NCI-H2107 (cell line): Measurements from ENCODE around the gene ARHGEF1.

Experiments used
- DNase-seq: peaks from one replicate; lab custom pipeline; 2025; lab: John Stamatoyannopoulos, UW

ARHGEF1 gene

DNA sequence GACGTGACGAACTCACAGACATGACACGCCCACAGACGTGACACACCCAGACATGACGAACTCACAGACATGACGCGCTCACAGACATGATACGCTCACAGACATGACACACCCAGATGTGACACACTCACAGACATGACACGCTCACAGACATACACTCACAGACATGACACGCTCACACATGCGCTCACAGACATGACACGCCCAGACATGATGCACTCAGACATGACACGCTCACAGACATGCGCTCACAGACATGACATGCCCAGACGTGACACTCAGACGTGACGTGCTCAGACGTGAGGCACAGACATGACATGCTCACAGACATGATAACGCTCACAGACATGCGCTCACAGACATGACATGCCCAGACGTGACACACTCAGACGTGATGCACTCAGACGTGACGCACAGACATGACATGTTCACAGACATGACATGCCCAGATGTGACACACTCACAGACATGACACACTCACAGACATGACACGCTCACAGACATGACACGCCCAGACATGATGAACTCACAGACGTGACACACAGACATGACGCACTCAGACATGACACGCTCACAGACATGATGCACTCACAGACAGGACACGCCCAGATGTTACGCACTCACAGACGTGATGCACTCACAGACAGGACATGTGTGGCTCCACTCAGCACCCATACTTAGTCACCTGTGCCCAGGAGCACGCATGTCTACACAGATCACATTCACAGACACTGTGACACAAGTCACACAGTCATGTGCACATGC, 37.1 kb downstream of the ARHGEF1 start:
- no peak for DNase-seq

DNA sequence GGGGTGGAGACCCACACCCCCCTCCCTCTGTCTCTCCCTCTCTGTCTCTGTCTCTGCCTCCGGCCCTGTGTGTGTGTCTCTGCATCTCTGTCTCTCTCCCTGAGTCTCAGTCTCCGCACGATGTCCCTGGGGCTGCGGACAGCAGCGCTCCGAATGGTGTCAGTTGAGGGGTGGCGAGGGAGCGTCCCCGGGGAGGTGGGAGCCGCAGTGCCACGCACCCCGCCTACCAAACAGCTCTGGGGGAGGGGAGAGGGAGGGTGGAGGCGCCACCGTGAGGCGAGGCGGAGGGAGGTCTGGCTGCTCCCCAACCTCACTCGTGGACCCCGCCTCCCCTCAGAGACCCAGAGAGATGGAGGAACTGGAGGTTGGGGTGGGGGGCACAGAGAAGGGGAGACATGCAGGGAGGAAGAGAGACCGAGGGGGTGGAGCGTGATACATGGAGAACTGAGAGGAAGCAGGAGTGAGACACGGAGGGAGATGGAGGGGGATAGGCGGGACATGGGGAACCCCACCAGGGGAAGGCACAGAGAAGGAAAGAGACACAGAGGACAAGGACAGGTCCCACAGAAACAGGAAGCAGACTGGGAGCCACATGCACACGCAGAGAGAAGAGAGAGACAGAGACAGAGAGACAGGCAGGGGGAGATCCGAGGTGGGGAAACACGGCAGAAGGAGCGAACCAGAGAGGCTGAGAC, 38.0 kb downstream of the ARHGEF1 start:
- no peak for DNase-seq

- no peak for DNase-seq
These were observed 38.9 kb downstream of the ARHGEF1 start for GRCh38 chr19:41921577-41922576.

DNA sequence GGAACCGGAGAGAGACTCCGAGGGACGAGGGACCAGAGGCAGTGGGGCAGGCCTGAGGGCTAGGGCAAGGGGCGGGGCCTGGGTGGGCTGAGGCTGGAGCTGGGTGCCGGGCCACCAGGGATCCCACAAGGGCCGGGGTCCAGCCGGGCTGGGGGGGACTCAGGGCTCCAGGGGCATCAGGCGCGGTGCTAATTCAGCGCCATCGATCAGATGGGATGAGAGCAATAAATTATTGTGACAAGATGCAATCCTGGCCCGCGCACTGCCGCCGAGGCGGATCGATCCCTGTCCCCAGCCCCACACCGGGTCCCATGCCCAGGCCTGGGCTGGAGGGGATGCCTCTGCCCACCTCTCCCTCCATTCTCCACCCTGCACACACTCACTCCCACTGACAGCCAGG, 39.6 kb downstream of the ARHGEF1 start:
- no peak for DNase-seq

DNA sequence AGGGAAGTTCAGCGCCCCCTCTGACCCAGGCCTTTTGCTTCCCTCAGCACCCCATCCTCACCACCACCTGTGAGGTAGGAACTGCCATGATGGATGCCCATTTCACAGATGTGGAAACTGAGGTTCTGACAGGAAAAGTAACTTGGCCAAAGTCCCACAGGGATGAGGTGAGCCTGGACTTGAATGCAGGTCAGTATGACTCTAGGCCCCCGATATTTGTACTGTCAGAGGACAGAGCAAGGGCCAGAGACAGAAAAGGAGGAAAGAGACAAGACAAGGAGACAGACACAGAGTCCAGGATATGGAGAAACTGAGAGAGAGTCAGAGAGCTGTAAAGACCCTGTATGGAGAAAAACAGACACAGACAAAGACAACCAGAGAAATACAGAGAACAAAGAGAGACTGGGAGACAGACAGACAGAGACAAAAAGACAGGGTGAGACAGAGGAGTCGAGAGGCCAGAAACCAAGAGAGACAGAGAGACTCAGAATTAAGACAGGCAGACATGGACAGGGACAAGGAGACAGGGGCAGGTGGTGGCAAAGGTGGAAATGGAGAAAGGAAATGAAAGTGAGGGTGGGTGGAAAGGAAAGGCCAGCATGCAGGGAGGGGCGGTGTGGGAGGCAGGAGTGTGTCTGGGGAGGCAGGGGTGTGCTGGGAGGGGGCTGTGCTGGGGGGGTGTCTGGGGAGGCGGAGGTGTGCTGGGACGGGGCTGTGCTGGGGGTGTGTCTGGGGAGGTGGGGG, 40.2 kb downstream of the ARHGEF1 start:
- DNase-seq = no peak

DNA sequence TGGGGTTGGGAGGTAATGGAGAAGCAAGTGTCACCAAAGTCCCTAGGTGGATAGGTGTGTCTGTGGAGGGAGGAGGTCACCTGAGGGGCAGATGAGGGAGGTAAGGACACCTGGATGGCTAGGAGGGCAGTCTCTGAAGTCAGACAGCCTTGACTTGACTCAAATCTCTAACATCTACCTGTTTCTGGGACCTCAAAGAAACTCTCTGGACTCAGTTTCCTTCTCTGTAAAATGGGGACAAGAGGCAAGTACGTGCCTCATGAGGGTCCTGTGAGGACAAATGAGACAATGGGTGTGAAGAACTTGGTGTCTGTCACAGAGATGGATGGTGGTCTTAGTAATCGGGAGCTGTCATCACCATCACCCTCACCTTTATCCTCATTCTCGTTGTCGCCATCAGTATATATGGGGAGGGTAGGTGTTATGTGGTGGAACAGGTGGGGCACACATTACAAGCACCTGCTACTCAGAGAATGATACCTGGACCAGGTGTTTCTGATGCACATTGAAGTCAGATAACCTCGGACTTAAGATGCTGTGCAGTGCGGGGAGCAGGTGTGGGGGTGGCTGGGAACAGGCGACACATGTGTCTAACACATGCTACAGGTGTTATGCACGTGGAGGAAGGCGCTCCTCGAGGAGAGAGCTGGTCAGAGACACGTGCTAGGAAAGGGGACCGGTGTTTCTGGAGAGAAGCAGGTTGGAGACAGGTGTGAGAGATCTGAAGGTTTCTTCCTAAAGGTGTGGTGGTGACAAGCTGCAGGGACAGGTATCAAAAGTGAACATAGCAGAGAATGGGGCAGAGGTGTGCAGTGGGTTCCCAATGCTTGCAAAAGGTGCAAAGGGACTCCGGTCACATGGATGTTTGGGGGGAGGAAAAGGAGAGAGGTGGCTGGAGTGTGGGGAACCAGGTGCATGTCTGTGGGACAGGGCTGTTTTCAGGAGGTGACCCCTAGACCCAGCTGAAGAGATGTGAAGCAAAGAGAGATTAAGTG, 41.5 kb downstream of the ARHGEF1 start:
- DNase-seq = no peak

DNA sequence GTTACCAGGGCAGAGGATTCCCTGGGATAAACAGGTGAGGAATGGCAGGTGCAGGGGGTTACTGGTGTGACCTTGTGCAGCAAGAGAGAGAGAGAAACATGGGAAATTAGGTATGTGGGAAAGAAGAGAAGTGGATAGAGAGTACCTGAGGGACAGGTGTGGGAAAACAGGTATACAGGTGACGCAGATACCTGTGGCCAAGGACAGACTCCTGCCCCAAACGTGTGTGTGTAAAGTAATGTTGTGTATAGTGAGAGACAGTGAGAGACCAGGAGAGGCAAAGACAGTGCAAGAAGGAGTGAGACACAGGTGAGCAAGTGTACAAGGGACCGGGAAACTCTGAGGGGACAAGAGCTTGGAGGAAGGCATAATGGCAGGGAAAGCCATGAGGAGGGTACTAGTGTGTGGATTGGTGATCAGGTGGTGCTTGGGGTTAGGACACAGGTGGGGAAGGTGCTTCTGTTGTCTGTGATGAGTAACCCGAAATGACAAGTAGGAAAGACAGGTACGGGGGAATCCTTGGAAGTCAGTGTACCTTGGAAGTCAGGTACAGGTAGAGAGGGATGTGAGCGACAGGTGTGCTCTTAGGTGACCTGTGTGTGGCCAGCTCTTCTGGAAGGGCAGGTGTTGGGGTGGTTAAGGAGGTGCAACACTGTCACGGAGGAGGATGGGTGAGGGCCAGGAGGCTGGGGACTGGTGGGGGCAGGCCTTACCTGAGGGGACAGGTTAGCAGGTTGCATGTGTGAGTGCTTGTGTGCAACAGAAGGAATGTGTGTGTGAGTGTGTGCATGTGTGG, 42.4 kb downstream of the ARHGEF1 start:
- DNase-seq = no peak

DNA sequence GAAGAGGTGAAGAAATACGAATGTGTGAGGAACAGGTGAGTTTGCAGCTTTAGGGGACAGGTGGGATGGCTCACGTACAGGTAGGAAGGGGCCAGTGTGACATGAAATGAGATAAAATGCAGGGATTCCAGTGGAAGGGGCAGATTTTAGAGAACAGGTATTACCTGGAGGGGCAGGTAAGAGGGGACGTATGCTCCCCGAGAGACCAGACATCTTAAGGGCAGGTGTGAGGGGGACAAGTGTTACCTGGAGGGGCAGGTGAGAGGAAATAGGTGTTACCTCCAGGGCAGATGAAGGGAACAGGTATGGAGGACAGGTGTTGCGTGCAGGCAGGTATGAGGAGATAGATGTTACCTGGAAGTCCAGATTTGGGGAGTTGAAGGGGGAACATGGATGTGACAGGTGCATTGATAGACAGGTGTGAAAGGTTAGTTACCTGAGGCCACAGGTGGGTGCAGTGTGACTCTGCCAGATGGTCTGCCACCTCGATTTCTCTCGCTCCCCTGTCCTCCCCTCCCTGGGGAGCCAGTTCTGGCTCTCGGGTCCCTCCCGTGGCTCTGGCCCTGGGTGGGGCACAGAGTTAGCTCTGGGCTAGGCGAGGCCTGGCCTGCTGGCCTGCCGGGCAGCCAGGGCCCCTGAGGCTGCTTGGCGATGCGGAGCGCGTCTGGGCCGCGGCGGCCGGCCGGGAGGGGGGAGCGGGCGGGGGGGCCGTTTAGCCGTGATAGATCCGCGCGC, 43.2 kb downstream of the ARHGEF1 start:
- no peak for DNase-seq

DNA sequence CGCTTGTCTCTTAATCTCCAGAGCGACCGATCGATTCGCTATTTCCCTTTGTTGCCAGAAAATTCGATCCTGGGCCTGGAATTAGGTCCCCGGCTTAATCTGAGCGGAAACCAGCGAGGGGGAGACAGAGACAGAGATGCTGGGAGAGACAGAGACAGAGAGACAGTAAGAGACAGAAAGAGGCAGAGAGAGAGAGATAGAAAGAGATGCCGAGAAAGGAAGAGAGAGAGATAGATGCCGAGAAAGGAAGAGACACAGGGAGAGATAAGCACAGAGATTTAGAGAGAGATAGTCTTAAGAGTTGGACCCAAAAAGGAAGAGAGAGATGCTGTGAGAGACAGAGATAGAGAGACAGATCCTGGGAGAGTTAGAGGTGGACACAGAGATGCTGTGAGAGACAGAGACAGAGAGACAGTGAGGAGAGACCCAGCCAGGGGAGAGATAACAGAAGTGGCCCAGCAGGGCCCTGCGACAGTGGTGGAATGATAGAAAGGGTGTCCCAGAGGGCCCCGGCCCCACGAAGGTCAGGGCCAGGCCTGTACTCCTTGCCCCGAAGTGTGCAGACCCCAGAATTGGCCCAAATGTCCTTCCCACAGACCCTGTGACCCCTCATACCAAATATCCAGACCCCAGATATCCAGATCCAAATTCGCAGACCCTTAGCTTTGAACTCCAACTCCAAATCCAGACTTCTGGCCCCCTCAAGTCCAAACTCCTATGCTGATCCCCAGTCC, 43.9 kb downstream of the ARHGEF1 start:
- no peak for DNase-seq

DNA sequence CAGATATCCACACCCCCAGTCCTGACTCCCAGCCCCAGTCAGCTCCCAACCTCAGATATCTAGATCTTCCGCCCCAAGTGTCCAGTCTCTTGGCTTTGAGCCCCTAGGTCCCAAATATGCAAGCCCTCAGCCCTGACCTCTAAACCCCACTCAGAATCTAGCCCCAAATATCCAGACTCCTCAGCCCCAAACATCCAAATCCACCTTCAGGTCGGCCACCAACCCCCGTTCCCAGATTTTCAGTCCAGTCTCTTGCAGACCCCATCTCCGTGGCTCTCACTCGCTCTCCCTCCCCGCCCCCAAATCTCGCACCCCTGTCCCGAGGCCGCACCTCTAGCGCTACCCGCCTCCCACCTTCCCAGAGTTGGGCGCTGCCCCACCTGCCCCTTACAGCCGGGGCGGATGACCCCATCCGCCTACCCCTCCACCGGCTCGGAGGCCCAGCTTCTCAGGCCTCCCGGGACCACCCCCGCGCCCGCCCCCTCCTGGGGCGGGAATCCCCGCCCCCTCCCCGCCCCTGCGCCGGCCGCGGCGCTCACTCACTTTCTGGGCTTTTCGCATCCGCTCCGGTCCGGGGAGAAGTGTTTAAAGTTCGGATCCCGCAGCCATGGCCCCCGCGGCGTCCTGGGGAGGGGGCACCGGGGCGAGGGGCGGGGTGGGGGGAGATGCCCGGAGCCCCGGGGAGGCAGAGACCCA, 44.7 kb downstream of the ARHGEF1 start:
- DNase-seq = no peak

- no peak for DNase-seq
These were observed 45.3 kb downstream of the ARHGEF1 start, which contains the start of gene ERFL for GRCh38 chr19:41928221-41928683. Gene ERFL (minus strand): TSS chr19:41928449. CDS start chr19:41912919, 15,530 bp downstream.

DNA sequence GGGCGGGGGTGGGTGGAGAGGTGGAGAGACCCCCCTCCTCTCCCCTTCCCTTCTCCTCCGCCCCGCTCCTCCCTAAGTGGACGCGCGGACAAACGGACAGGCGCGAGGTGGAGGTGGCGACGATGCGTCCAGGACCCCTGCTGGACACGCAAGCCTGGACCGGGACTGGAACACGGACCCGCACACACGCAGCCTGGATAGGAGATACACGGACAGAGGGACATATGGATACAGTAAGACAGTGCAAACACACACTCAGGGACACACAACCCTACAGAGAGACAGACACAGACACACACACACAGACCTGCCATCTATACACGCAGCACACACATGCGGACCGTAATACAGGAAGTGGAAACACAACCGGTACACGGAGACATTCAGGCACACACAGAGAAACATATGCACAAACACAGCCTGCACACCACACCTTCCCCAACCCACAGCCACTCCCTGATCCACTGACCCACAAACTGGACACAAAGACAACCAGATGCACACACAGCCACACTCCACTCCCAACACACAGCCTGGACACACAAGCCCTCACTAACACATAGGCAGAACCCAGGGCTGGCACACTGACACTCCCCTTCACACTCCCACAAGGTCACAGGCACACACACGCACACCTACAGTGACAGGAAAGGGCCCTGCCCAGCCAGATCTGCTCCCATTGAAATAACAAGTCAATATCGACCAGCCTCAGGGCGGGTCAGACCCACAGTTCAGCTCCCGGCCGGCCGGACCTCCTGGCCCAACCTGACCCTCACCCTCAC, 46.0 kb downstream of the ARHGEF1 start:
- DNase-seq = no peak

GRCh38 chr19:41929536-41930071, 46.6 kb downstream of the ARHGEF1 start:
- DNase-seq = no peak

DNA sequence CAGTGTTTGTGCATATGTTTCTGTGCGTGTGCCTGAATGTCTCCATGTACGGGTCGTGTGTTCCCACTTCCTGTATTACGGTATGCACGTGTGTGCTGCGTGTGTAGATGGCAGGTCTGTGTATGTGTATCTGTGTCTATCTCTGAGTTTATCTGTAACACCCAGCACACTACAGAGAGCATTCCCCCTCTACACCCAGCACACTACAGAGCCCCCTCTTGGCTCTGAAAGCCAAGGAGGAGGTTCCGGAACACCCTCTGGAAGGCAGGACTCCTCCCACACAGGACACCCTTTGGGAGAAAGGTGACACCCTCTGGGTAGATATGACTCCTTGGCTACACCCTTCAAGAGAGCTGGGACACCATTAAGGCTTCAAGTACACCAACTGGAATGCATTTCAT, 47.3 kb downstream of the ARHGEF1 start:
- no peak for DNase-seq

DNA sequence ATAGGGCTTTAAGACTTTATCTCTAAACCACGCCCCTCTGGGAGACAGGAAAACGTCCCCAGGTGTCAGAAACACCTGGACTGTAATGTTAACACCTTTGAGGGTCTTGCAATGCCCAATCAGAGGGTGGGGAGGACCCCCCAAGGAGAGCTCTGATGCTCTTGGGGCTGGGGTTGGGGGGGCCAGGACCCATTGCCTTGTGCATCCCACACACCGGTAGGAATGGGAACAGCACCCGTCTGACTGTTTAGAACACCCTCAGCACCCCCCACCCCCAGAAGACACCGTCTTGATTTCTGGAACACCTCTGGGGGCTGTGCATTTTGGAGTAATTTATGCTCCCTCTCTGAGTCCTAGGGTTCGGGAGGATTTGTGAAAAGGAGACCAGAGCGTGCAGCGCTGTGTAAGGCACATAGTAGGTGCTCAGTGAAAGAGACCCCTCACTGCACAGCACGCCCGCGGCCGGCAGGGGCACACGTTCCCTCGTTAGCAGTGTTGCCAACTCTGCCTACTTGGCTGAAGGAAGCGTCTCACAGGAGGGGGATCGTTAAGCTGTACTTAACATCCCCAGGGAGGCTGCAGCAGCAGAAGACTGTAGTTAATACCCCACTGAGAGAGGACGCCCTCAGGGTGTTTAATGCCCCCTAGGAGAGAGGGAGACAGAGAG, 48.1 kb downstream of the ARHGEF1 start:
- DNase-seq = no peak

DNA sequence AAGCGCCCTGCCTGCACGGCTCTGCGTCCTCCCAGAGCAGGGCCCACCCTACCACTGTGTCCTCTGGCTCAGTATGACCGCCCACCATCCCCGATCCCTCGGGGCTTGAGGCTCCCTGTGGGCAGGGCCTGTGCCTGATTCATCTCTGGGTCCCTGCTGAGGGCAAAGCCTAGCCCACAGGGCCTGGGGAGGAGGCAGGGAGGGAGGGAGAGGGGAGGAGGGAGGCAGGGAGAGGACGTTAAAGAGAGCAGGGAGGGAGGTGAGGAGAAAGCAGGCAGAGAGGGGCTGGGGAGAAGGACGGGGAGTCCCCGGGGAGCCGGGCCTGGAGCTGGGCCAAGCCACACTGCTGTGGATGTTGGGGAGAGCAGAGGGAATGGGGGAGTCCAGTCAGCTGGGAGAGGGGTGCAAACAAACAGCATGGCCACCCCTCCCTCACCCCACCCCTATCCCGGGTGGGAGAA, 49.3 kb downstream of the ARHGEF1 start:
- DNase-seq = no peak
